Transverse colon (tissue), 4 donors: Measurements from ENCODE around the gene CAND2. TPM values are rescaled to one million over a fixed set of nuclear protein-coding genes. Genes with fewer than 3 reads are reported as not detected.

ENCODE experiments used
- DNase-seq: peaks from one replicate; pipeline ENCODE4 v3.0.0-alpha.2; 2019
- H3K27ac ChIP-seq, 4 donors: fragments of 200-600 bp; sonication (generic); 2 replicates each; pipeline ENCODE4 v1.5.1; 2016 to 2018; ENCODE audit warnings: inconsistent platforms in 4 of 4
- H3K27me3 ChIP-seq: fragments of 200-600 bp; sonication (generic); 2 replicates; pipeline ENCODE4 v1.5.1; 2017; ENCODE audit warnings: inconsistent platforms
- H3K36me3 ChIP-seq, 4 donors: fragments of 200-600 bp; sonication (generic); 2 replicates each; pipeline ENCODE4 v1.5.1; 2017 to 2019; ENCODE audit warnings: inconsistent platforms in 4 of 4
- H3K4me1 ChIP-seq, 4 donors: fragments of 200-600 bp; sonication (generic); 2 replicates each; pipeline ENCODE4 v1.5.1; 2017 to 2020; ENCODE audit warnings: inconsistent platforms in 4 of 4
- H3K4me3 ChIP-seq, 4 donors: fragments of 200-600 bp; sonication (generic); 1 replicate in 1 of 4; 2 replicates in 3 of 4; pipeline versions ENCODE4 v1.5.1 to v1.6.1; 2017 to 2019; ENCODE audit warnings: inconsistent platforms in 4 of 4
- H3K9me3 ChIP-seq, 2 donors: fragments of 200-600 bp; sonication (generic); 2 replicates each; pipeline ENCODE4 v1.5.1; 2017 to 2019; ENCODE audit warnings: inconsistent platforms in 2 of 2
- EP300 ChIP-seq: sonication (generic); formaldehyde crosslinking; IDR thresholded peaks from one replicate; pipeline ENCODE4 v1.6.1; 2017; ENCODE audit warnings: antibody characterized with exemption, low read depth
- POLR2A ChIP-seq: fragments of 450-650 bp; IDR thresholded peaks from one replicate; pipeline ENCODE4 v1.6.1; 2016; ENCODE audit warnings: antibody characterized with exemption, mild to moderate bottlenecking, moderate library complexity
- POLR2AphosphoS5 ChIP-seq, 3 donors: sonication (generic); formaldehyde crosslinking; IDR thresholded peaks; one replicate each; pipeline ENCODE4 v1.6.1; 2016; ENCODE audit warnings: antibody characterized with exemption in 3 of 3
- WGBS, 2 donors: methylation state at CpG; one replicate each; pipeline ENCODE4 v1.1.5; 2018; ENCODE audit warnings: low coverage in 1 of 2; 5-methylcytosine and 5-hydroxymethylcytosine counted together
- in situ Hi-C, 4 donors: fragments of 200-750 bp; cut with MboI; loops; one replicate each; pipeline versions ENCODE4 v1.15.0 to v1.15.1; 2017; ENCODE audit warnings: low sequenced_read_pairs in 3 of 4, low pct_ligation_motif_present in 1 of 4, low pct_unique_long_range_greater_than_20kb in 1 of 4
- intact Hi-C: fragments of 100-400 bp; cut with DNase I; formaldehyde crosslinking; loops from one replicate; pipeline ENCODE4 v1.15.1; 2023; ENCODE audit warnings: low total_unique reads
- total RNA-seq, 4 donors: library from RNA; depleted of rRNA; stranded (reverse); fragments of >200 nt; gene quantifications; one replicate each; pipeline ENCODE4 v1.1.0, GENCODE V29; 2016
- TF ChIP-seq, protein P1 (sequence below), 5 experiments: fragments of 200-600 bp in 3 of 5; fragments of 450-650 bp in 2 of 5; sonication (generic) in 3 of 5; IDR thresholded peaks; 1 replicate in 2 of 5; 2 replicates in 3 of 5; pipeline ENCODE4 v1.5.1; 2016 to 2017; ENCODE audit warnings: antibody characterized with exemption in 5 of 5, inconsistent platforms in 3 of 5, mild to moderate bottlenecking in 2 of 5, moderate library complexity in 1 of 5

Gene CAND2
- total RNA-seq, 4 donors from 2014 or later, result 2.7 to 18.3 (median 9.7) TPM

DNA sequence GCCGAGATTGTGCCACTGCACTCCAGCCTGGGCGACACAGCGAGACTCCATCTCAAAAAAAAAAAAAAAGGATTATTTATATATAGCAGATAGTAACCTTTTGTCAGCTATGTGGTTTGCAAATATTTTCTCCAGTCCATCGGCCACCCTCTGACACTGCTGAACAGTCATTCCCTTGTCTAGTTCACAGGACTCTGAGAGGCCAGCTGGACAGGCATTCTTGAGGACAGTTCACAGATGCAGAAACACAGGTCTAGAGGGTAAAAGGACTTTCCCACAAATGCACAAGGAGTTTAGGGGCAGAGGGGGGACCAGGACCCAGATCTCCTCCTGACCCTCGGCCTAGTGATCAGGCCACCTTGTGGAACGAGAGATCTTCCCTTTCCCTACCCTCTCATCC is 29.9 kb upstream of the CAND2 start:
- 83 to 100% methylated on average over 1 to 6 of the region's 6 CpGs for WGBS, 2 donors
- intact Hi-C loops (no loop called here), in situ Hi-C loops (no loop called here)

DNA sequence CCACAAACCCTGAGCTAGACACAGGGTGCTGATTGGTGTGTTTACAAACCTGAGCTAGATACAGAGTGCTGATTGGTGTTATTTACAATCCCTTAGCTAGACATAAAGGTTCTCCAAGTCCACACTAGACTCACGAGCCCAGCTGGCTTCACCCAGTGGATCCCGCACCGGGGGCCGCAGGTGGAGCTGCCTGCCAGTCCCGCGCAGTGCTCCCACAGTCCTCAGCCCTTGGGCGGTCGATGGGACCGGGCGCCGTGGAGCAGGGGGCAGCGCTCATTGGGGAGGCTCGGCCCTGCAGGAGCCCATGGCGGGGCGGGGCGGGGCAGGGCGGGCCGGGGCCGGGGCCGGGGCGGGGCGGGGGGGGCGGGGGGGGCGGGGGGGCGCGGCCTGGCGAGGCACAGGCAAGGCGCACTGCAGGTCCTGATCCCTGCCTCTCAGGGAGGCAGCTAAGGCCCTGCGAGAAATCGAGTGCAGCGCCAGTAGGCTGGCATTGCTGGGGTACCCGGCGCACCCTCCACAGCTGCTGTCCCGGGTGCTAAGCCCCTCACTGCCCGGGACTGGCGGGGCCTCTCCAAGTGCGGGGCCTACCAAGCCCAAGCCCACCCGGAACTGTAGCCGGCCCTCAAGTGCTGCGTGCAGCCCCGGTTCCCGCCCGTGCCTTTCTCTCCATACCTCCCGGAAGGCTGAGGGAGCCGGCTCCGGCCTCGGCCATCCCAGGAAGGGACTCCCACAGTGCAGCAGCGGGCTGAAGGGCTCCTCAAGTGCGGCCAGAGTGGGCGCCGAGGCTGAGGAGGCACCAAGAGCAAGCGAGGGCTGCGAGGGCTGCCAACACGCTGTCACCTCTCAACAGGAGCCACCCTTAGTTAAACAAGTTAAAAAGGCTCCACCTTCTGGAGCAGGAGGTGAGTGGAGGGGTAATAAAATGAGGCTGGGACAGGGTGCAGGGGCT is 27.6 kb upstream of the CAND2 start:
- Histone ChIP-seq H3K4me3 (no peak overlapping the region), H3K4me1 (no peaks in the 10 kb centered on the region), H3K27me3 (no peaks in the 10 kb centered on the region), H3K27ac (no peak overlapping the region), H3K9me3 (no peaks in the 10 kb centered on the region), H3K36me3 (no peaks in the 10 kb centered on the region)
- in situ Hi-C loops (no loop called here), intact Hi-C loops (no loop called here)
- no peak for DNase-seq
- 80% methylated on average over 27 of the region's 54 CpGs; no CpG with 5 or more reads in 1 of the 2 donors for WGBS, 2 donors
- TF ChIP-seq POLR2A (no peak), POLR2AphosphoS5 (IDR thresholded peaks at IDR 0.05) (no peak), EP300 (no peak)
- TF ChIP-seq, protein P1, sequence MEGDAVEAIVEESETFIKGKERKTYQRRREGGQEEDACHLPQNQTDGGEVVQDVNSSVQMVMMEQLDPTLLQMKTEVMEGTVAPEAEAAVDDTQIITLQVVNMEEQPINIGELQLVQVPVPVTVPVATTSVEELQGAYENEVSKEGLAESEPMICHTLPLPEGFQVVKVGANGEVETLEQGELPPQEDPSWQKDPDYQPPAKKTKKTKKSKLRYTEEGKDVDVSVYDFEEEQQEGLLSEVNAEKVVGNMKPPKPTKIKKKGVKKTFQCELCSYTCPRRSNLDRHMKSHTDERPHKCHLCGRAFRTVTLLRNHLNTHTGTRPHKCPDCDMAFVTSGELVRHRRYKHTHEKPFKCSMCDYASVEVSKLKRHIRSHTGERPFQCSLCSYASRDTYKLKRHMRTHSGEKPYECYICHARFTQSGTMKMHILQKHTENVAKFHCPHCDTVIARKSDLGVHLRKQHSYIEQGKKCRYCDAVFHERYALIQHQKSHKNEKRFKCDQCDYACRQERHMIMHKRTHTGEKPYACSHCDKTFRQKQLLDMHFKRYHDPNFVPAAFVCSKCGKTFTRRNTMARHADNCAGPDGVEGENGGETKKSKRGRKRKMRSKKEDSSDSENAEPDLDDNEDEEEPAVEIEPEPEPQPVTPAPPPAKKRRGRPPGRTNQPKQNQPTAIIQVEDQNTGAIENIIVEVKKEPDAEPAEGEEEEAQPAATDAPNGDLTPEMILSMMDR (IDR thresholded peaks at IDR 0.05), result no peak

More for the DNA sequence above, 29.9 kb upstream of the CAND2 start:
- Histone ChIP-seq H3K36me3 (no peaks in the 10 kb centered on the region), H3K9me3 (no peaks in the 10 kb centered on the region), H3K4me3 (no peak overlapping the region), H3K27ac (no peak overlapping the region), H3K4me1 (no peaks in the 10 kb centered on the region), H3K27me3 (no peaks in the 10 kb centered on the region)
- TF ChIP-seq POLR2A (no peak), EP300 (no peak), POLR2AphosphoS5 (IDR thresholded peaks at IDR 0.05) (no peak)
- TF ChIP-seq, protein P1 (IDR thresholded peaks at IDR 0.05), result no peak
- no peak for DNase-seq

DNA sequence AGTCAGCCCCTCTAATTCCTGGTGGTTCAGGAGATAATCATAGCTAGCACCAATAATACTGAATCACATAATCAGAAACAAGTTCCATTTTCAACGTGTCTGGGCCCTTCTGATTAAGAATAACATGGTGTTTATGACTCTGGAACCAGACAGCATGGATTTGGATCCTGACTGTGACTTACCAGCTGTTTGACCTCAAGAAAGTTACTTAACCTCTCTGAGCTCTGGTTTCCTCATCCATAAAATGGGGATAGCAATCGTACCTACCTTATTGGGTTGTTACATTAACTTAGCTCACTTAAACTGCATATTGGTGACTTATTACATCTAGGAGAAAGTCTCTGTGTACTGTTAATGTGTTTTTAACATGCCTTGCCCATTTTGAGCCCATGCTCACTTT is 26.7 kb upstream of the CAND2 start:
- WGBS, 2 donors, result 50 to 76% methylated on average over 1 to 2 of the region's 2 CpGs
- H3K4me3 ChIP-seq, result no peak overlapping the region
- H3K4me1 ChIP-seq, result no peaks in the 10 kb centered on the region
- intact Hi-C loops, result no loop called here
- in situ Hi-C loops, result no loop called here
- no peaks in the 10 kb centered on the region for H3K36me3 ChIP-seq
- no peaks in the 10 kb centered on the region for H3K27me3 ChIP-seq
- DNase-seq, result no peak
- no peak overlapping the region for H3K27ac ChIP-seq
- TF ChIP-seq EP300, result no peak
- TF ChIP-seq, protein P1 (IDR thresholded peaks at IDR 0.05), result no peak
- TF ChIP-seq POLR2AphosphoS5 (IDR thresholded peaks at IDR 0.05), result no peak
- TF ChIP-seq POLR2A, result no peak
- H3K9me3 ChIP-seq, result no peaks in the 10 kb centered on the region

DNA sequence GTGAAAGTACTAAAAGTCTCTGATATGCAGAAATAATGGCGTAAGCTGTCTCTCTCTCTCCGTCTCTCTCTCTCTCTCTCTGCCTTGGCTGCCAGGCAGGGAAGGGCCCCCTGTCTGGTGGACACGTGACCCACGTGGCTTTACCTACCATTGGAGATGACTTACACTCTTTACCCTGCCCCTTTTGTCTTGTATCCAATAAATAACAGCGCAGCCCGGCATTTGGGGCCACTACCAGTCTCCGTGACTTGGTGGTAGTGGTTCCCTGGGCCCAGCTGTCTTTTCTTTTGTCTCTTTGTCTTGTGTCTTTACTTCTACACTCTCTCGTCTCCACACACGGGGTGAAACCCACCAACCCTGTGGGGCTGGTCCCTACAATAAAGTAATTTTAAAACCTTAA is 25.2 kb upstream of the CAND2 start:
- Histone ChIP-seq H3K36me3 (no peaks in the 10 kb centered on the region), H3K27ac (no peak overlapping the region), H3K27me3 (no peaks in the 10 kb centered on the region), H3K4me1 (no peaks in the 10 kb centered on the region), H3K4me3 (no peak overlapping the region), H3K9me3 (no peaks in the 10 kb centered on the region)
- WGBS, 2 donors, result 84 to 85% methylated on average over 8 to 9 of the region's 9 CpGs
- no peak for DNase-seq
- intact Hi-C loops, result no loop called here
- in situ Hi-C loops, result no loop called here
- TF ChIP-seq EP300 (no peak), POLR2A (no peak), POLR2AphosphoS5 (IDR thresholded peaks at IDR 0.05) (no peak)
- TF ChIP-seq, protein P1 (IDR thresholded peaks at IDR 0.05), result no peak
